K562 (cell line): ENCODE measurements around the gene BAIAP3. TPM values are rescaled to one million over a fixed set of nuclear protein-coding genes. Genes with fewer than 3 reads are reported as not detected.

Source experiments
- ATF7 ChIP-seq: fragments of 450-650 bp; IDR thresholded peaks from 2 replicates; pipeline ENCODE4 v1.7.1; 2014; ENCODE audit warnings: mild to moderate bottlenecking, moderate library complexity
- BMI1 ChIP-seq: fragments of 150-350 bp; IDR thresholded peaks from 2 replicates; pipeline ENCODE4 v1.6.1; 2014; ENCODE audit warnings: low read length
- BRD4 ChIP-seq: fragments of 200-600 bp; sonication (generic); IDR thresholded peaks from 2 replicates; pipeline ENCODE4 v1.6.1; 2017; ENCODE audit warnings: inconsistent platforms
- CBFA2T3 ChIP-seq: fragments of 450-650 bp; IDR thresholded peaks from 2 replicates; pipeline ENCODE4 v1.6.1; 2017
- CEBPG ChIP-seq, 3 experiments: fragments of 200-800 bp in 1 of 3; sonication (Bioruptor generic) in 1 of 3; sonication (generic) in 1 of 3; formaldehyde crosslinking in 1 of 3; IDR thresholded peaks in 2 of 3; conservative IDR thresholded peaks in 1 of 3; 2 replicates each; pipeline versions ENCODE4 v1.6.1 to v1.8.0; 2016 to 2022; ENCODE audit warnings: missing compliant biosample characterization in 2 of 3, missing genetic modification characterization in 2 of 3, mild to moderate bottlenecking in 1 of 3, missing genetic modification reagents in 1 of 3
- CTBP1 ChIP-seq: fragments of 450-650 bp; IDR thresholded peaks from 2 replicates; pipeline ENCODE4 v1.6.1; 2016; ENCODE audit warnings: borderline replicate concordance
- DIDO1 ChIP-seq: fragments of 450-650 bp; IDR thresholded peaks from 2 replicates; pipeline ENCODE4 v1.6.1; 2016; ENCODE audit warnings: low read depth, missing biosample characterization, missing genetic modification characterization
- DPF2 ChIP-seq: fragments of 450-650 bp; IDR thresholded peaks from 2 replicates; pipeline ENCODE4 v1.6.1; 2016
- E4F1 ChIP-seq: fragments of 250-450 bp; sonication (Bioruptor Pico); IDR thresholded peaks from 2 replicates; pipeline ENCODE4 v1.5.0; 2021; ENCODE audit warnings: mild to moderate bottlenecking, borderline replicate concordance
- FIP1L1 ChIP-seq: fragments of 200-400 bp; formaldehyde crosslinking; IDR thresholded peaks from 2 replicates; pipeline ENCODE4 v1.6.1; 2018; ENCODE audit warnings: mild to moderate bottlenecking, low read depth, low read length; ENCODE audit not compliant: poor library complexity, severe bottlenecking
- FOSL1 ChIP-seq: fragments of 200-800 bp; sonication (Bioruptor generic); conservative IDR thresholded peaks from 2 replicates; pipeline ENCODE4 v1.6.1; 2016; ENCODE audit warnings: missing genetic modification characterization, missing compliant biosample characterization
- HLTF ChIP-seq: fragments of 450-650 bp; IDR thresholded peaks from 2 replicates; pipeline ENCODE4 v1.6.1; 2016
- HOXB6 ChIP-seq: fragments of 250-450 bp; sonication (Bioruptor Pico); IDR thresholded peaks from 2 replicates; pipeline ENCODE4 v1.5.1; 2022; ENCODE audit warnings: mild to moderate bottlenecking, borderline replicate concordance
- KDM5B ChIP-seq: fragments of 200-600 bp; sonication (generic); IDR thresholded peaks from 2 replicates; pipeline ENCODE4 v1.6.1; 2012; ENCODE audit warnings: low read depth, mild to moderate bottlenecking, moderate library complexity, low read length, control low read depth, inconsistent platforms; ENCODE audit not compliant: insufficient replicate concordance
- MXI1 ChIP-seq: IDR thresholded peaks from 2 replicates; pipeline ENCODE4 v1.6.1; 2011; ENCODE audit warnings: low read depth, mild to moderate bottlenecking, improper control_type of control experiment, low read length
- NR2C1 ChIP-seq, 2 experiments: fragments of 450-650 bp; IDR thresholded peaks; 2 replicates each; pipeline ENCODE4 v1.6.1; 2017; ENCODE audit warnings: mild to moderate bottlenecking in 2 of 2, antibody characterized with exemption in 1 of 2, inconsistent platforms in 1 of 2, missing compliant biosample characterization in 1 of 2, missing genetic modification characterization in 1 of 2
- PHF21A ChIP-seq: fragments of 450-650 bp; IDR thresholded peaks from 2 replicates; pipeline ENCODE4 v1.6.1; 2017; ENCODE audit warnings: low read depth, borderline replicate concordance
- RBFOX2 ChIP-seq: fragments of 200-400 bp; formaldehyde crosslinking; IDR thresholded peaks from 2 replicates; pipeline ENCODE4 v1.6.1; 2017; ENCODE audit warnings: low read depth, mild to moderate bottlenecking, low read length, moderate library complexity
- SMARCA4 ChIP-seq: fragments of 450-650 bp; IDR thresholded peaks from 2 replicates; pipeline ENCODE4 v1.6.1; 2016
- SMARCC2 ChIP-seq: fragments of 450-650 bp; IDR thresholded peaks from 2 replicates; pipeline ENCODE4 v1.6.1; 2017; ENCODE audit warnings: antibody characterized with exemption, moderate library complexity, mild to moderate bottlenecking, low read depth
- SMARCE1 ChIP-seq: fragments of 450-650 bp; IDR thresholded peaks from 2 replicates; pipeline ENCODE4 v1.7.1; 2016; ENCODE audit warnings: mild to moderate bottlenecking
- TOE1 ChIP-seq, 2 experiments: fragments of 450-650 bp in 1 of 2; sonication (generic) in 1 of 2; formaldehyde crosslinking in 1 of 2; IDR thresholded peaks; 2 replicates each; pipeline versions ENCODE4 v1.7.1 to v1.8.0; 2016 to 2022; ENCODE audit warnings: borderline replicate concordance in 2 of 2, mild to moderate bottlenecking in 2 of 2, antibody characterized with exemption in 1 of 2, inconsistent platforms in 1 of 2, low read depth in 1 of 2, missing genetic modification reagents in 1 of 2, moderate library complexity in 1 of 2
- ZKSCAN8 ChIP-seq: fragments of 200-800 bp; sonication (Bioruptor generic); IDR thresholded peaks from 2 replicates; pipeline ENCODE4 v1.6.1; 2016; ENCODE audit warnings: missing genetic modification characterization, missing compliant biosample characterization
- ZNF146 ChIP-seq: IDR thresholded peaks from one replicate; pipeline ENCODE4 v1.6.1; 2018; ENCODE audit warnings: missing compliant biosample characterization; ENCODE audit not compliant: unreplicated experiment
- ZNF212 ChIP-seq: fragments of 450-650 bp; formaldehyde crosslinking; IDR thresholded peaks from 2 replicates; pipeline ENCODE4 v1.4.0; 2020; ENCODE audit warnings: mild to moderate bottlenecking
- ZNF766 ChIP-seq: fragments of 200-800 bp; sonication (Bioruptor generic); conservative IDR thresholded peaks from 2 replicates; pipeline ENCODE4 v1.6.1; 2016; ENCODE audit warnings: missing genetic modification characterization, missing compliant biosample characterization
- polyA plus RNA-seq, 8 experiments: library from polyadenylated mRNA; depleted of rRNA in 4 of 8; stranded (reverse) in 5 of 8; unstranded in 3 of 8; fragments of >200 nt; fragmentation: Nextera tagmentation in 2 of 8; fragmentation: Illumina TruSeq in 1 of 8; extraction: Ambion mirVana in 2 of 8; extraction: Trizol in 1 of 8; gene quantifications; 2 replicates each; pipeline versions ENCODE4 v1.2.1 to v1.2.3, GENCODE V29; 2011 to 2014; ENCODE audit warnings: inconsistent platforms in 1 of 8, missing spikeins in 1 of 8
- total RNA-seq, 7 experiments: library from RNA; depleted of rRNA in 6 of 7; stranded (reverse); fragments of >200 nt in 6 of 7; fragmentation: Illumina TruSeq in 2 of 7; extraction: Trizol in 2 of 7; gene quantifications; 2 replicates each; pipeline versions ENCODE4 v1.2.1 to v1.2.3, GENCODE V29; 2011 to 2021; ENCODE audit warnings: low replicate concordance in 1 of 7
- TF ChIP-seq, protein P1 (sequence below): fragments of 250-450 bp; sonication (Bioruptor Pico); IDR thresholded peaks from 2 replicates; pipeline ENCODE4 v1.8.0; 2022; ENCODE audit warnings: inconsistent platforms, mild to moderate bottlenecking, moderate library complexity, borderline replicate concordance

BAIAP3 gene
- total and polyA plus RNA-seq, 9 of the 15 experiments (the other 6 are each of a cell fraction or from before 2014, with no cell fraction given): 0.03 to 4.5 (median 0.57) TPM; not detected in 1

DNA sequence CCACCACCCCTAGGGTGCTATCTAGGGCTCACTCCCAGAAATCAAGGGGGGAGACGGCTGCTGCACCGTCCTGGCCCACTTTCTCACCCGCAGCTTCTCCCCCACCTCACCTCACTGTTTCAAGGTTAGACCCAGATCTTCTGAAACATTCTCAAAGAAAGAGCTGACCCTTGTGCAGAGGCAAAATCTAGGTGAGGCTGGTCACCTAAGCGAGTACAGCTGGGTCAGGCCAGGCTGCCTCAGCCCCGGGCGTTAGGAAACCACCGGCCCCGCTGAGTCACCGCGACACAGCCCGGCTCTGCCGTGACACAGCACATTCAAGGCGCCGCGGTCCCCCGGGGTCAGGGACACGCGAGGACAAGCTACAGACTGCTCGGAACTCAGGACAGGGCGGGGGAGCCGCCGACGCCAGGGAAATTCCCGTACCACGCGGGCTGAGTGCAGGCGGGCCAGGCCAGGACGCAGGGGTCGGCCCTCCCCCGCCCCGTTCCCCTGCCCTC, 45.4 kb downstream of the BAIAP3 start (continued):
- TF ChIP-seq E4F1 (no peak), CBFA2T3 (peak; percentile 26), SMARCA4 (peak; percentile 90), DPF2 (peak; percentile 91), ZKSCAN8 (CRISPR knock-in tag) (no peak), ATF7 (peak; percentile 62; the same call in 1 of the 2 replicates), DIDO1 (no peak), PHF21A (no peak), CTBP1 (peak; percentile 50), KDM5B (peak; percentile 75), ZNF146 (CRISPR knock-in tag) (no peak), SMARCC2 (peak; percentile 65; the same call in 1 of the 2 replicates), BRD4 (peak; percentile 84; the same call in 1 of the 2 replicates), ZNF766 (CRISPR knock-in tag) (peak; percentile 47; the same call in 1 of the 2 replicates), SMARCE1 (peak; percentile 85), ZNF212 (no peak), NR2C1 (IDR thresholded peaks at IDR 0.05) (no peak; the same call in 1 of the 2 replicates), NR2C1 (tag; IDR thresholded peaks at IDR 0.05) (no peak), RBFOX2 (peak; percentile 81; the same call in 1 of the 2 replicates), MXI1 (0 out of 2 replicates have a peak, but pooled peaks have one; percentile 53), BMI1 (no peak), HOXB6 (CRISPR knock-in tag) (no peak), CEBPG (CRISPR knock-in tag; IDR thresholded peaks at IDR 0.05) (peak; percentile 38; the same call in 1 of the 2 replicates), CEBPG (tag; conservative IDR thresholded peaks at IDR 0.05 in 1 of 2, IDR thresholded peaks at IDR 0.05 in 1 of 2) (no peak), HLTF (no peak), FIP1L1 (peak; percentile 85), FOSL1 (tag) (peak; percentile 96), TOE1 (IDR thresholded peaks at IDR 0.05; ENCODE audit: borderline replicate concordance) (peak; percentile 61; the same call in 1 of the 2 replicates), TOE1 (CRISPR knock-in tag; IDR thresholded peaks at IDR 0.05; ENCODE audit: borderline replicate concordance, low read depth) (0 out of 2 replicates have a peak, but pooled peaks have one; percentile 48)
- TF ChIP-seq, protein P1, sequence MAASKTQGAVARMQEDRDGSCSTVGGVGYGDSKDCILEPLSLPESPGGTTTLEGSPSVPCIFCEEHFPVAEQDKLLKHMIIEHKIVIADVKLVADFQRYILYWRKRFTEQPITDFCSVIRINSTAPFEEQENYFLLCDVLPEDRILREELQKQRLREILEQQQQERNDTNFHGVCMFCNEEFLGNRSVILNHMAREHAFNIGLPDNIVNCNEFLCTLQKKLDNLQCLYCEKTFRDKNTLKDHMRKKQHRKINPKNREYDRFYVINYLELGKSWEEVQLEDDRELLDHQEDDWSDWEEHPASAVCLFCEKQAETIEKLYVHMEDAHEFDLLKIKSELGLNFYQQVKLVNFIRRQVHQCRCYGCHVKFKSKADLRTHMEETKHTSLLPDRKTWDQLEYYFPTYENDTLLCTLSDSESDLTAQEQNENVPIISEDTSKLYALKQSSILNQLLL: no peak
